Neural cell (in vitro differentiated cells): Measurements from ENCODE around the gene MAGI2. TPM values are rescaled to one million over a fixed set of nuclear protein-coding genes. Genes with fewer than 3 reads are reported as not detected.

Source experiments
- H2AFZ ChIP-seq: fragments of 200-600, 300-800 bp; sonication (generic), shearing (Covaris generic); 2 replicates; pipeline ENCODE4 v1.6.0; 2014; ENCODE audit warnings: low read depth, mild to moderate bottlenecking, antibody characterized with exemption, low read length, moderate library complexity
- H3F3A ChIP-seq: fragments of 200-600 bp; shearing (Covaris generic); 2 replicates; pipeline ENCODE4 v1.6.1; 2016; ENCODE audit warnings: mild to moderate bottlenecking, moderate library complexity, mixed read lengths, antibody characterized with exemption, low read length; ENCODE audit not compliant: insufficient read depth, poor library complexity, severe bottlenecking
- H3K27ac ChIP-seq: fragments of 200-600, 300-800 bp; sonication (generic), shearing (Covaris generic); 2 replicates; pipeline ENCODE4 v1.5.1; 2014; ENCODE audit warnings: mild to moderate bottlenecking, low read length, moderate library complexity
- H3K27me3 ChIP-seq: fragments of 300-800, 200-600 bp; sonication (generic), shearing (Covaris generic); 2 replicates; pipeline ENCODE4 v1.6.0; 2014; ENCODE audit warnings: mild to moderate bottlenecking, low read depth, low read length, moderate library complexity; ENCODE audit not compliant: insufficient read depth
- H3K36me3 ChIP-seq: fragments of 300-800, 200-600 bp; sonication (generic), shearing (Covaris generic); 2 replicates; pipeline ENCODE4 v1.5.1; 2014; ENCODE audit warnings: mild to moderate bottlenecking, antibody characterized with exemption, low read length, moderate library complexity; ENCODE audit not compliant: insufficient read depth
- H3K4me2 ChIP-seq: fragments of 300-800, 200-600 bp; sonication (generic), shearing (Covaris generic); 2 replicates; pipeline ENCODE4 v1.6.0; 2014; ENCODE audit warnings: mild to moderate bottlenecking, low read length
- H3K4me3 ChIP-seq: fragments of 300-800, 200-600 bp; sonication (generic), shearing (Covaris generic); 2 replicates; pipeline ENCODE4 v1.5.1; 2014; ENCODE audit warnings: mild to moderate bottlenecking, low read length, moderate library complexity
- H3K79me2 ChIP-seq: fragments of 200-600 bp; shearing (Covaris generic); replicated peaks from 2 replicates; pipeline ENCODE4 v1.6.0; 2014; ENCODE audit warnings: mild to moderate bottlenecking, low read length, moderate library complexity; ENCODE audit not compliant: insufficient read depth
- H3K9ac ChIP-seq: fragments of 300-800, 200-600 bp; sonication (generic), shearing (Covaris generic); 2 replicates; pipeline ENCODE4 v1.6.1; 2016; ENCODE audit warnings: mild to moderate bottlenecking, low read length, mixed read lengths
- H3K9me2 ChIP-seq: fragments of 200-600 bp; shearing (Covaris generic); 2 replicates; pipeline ENCODE4 v1.6.1; 2016; ENCODE audit warnings: mild to moderate bottlenecking, low read length, mixed read lengths; ENCODE audit not compliant: insufficient read depth
- H3K9me3 ChIP-seq: fragments of 200-600, 300-800 bp; sonication (generic), shearing (Covaris generic); 2 replicates; pipeline ENCODE4 v1.6.1; 2016; ENCODE audit warnings: mild to moderate bottlenecking, mixed run types, low read length, moderate library complexity, mixed read lengths
- H4K20me1 ChIP-seq: fragments of 200-600 bp; shearing (Covaris generic); 2 replicates; pipeline ENCODE4 v1.6.1; 2016; ENCODE audit warnings: mild to moderate bottlenecking, mixed run types; ENCODE audit not compliant: insufficient read depth
- CTCF ChIP-seq: fragments of 450-650 bp; IDR thresholded peaks from 2 replicates; pipeline ENCODE4 v1.5.1; 2014; ENCODE audit warnings: antibody characterized with exemption, mild to moderate bottlenecking, moderate library complexity; ENCODE audit not compliant: poor library complexity, severe bottlenecking
- EP300 ChIP-seq: fragments of 450-650 bp; conservative IDR thresholded peaks from 2 replicates; pipeline ENCODE4 v1.6.1; 2014; ENCODE audit warnings: antibody characterized with exemption, mild to moderate bottlenecking, moderate library complexity; ENCODE audit not compliant: poor library complexity, severe bottlenecking
- EZH2 ChIP-seq: fragments of 200-600, 300-800 bp; shearing (Covaris generic), sonication (generic); IDR thresholded peaks from 2 replicates; pipeline ENCODE4 v1.6.1; 2014; ENCODE audit warnings: antibody characterized with exemption, low read length, borderline replicate concordance, mild to moderate bottlenecking; ENCODE audit not compliant: insufficient read depth, poor library complexity, severe bottlenecking
- MXI1 ChIP-seq: fragments of 450-650 bp; conservative IDR thresholded peaks from 2 replicates; pipeline ENCODE4 v1.6.1; 2014; ENCODE audit warnings: antibody characterized with exemption, mild to moderate bottlenecking; ENCODE audit not compliant: poor library complexity, severe bottlenecking
- POLR2AphosphoS5 ChIP-seq: IDR thresholded peaks from 2 replicates; pipeline ENCODE4 v1.6.1; 2012
- RAD21 ChIP-seq: fragments of 450-650 bp; conservative IDR thresholded peaks from 2 replicates; pipeline ENCODE4 v1.6.1; 2014; ENCODE audit warnings: antibody characterized with exemption, mild to moderate bottlenecking, moderate library complexity
- REST ChIP-seq: IDR thresholded peaks from 2 replicates; pipeline ENCODE4 v1.6.1; 2012; ENCODE audit warnings: borderline replicate concordance
- SMC3 ChIP-seq: fragments of 450-650 bp; conservative IDR thresholded peaks from 2 replicates; pipeline ENCODE4 v1.6.1; 2014; ENCODE audit warnings: antibody characterized with exemption, mild to moderate bottlenecking, moderate library complexity; ENCODE audit not compliant: poor library complexity
- TAF1 ChIP-seq: IDR thresholded peaks from 2 replicates; pipeline ENCODE4 v1.6.1; 2012; ENCODE audit warnings: low read depth
- polyA plus RNA-seq: library from polyadenylated mRNA; depleted of rRNA; stranded (reverse); fragments of >200 nt; gene quantifications from 2 replicates; pipeline ENCODE4 v1.2.3, GENCODE V29; 2014

The MAGI2 gene
- polyA plus RNA-seq, 1 donor from 2014 or later, result 19.3 TPM

- H3K27me3 ChIP-seq, result no peaks in the 10 kb centered on the region
- no peaks in the 10 kb centered on the region for H3K9me2 ChIP-seq
- no peak overlapping the region for H3K9ac ChIP-seq
- H3K27ac ChIP-seq, result no peak overlapping the region
- no peak overlapping the region for H3K4me3 ChIP-seq
- H2AFZ ChIP-seq, result no peak overlapping the region
- H4K20me1 ChIP-seq, result no peaks in the 10 kb centered on the region
- H3K79me2 ChIP-seq, result no peaks in the 10 kb centered on the region
- H3K36me3 ChIP-seq, result no peaks in the 10 kb centered on the region
- TF ChIP-seq POLR2AphosphoS5 (no peak), CTCF (no peak), SMC3 (no peak), EP300 (no peak), RAD21 (no peak)
- H3F3A ChIP-seq, result no peaks in the 10 kb centered on the region
- H3K4me2 ChIP-seq, result no peak overlapping the region
- H3K9me3 ChIP-seq, result no peaks in the 10 kb centered on the region
Measured at GRCh38 chr7:78207269-78207668, 1246.2 kb downstream of the MAGI2 start.

GRCh38 chr7:78206769-78207168, 1246.7 kb downstream of the MAGI2 start:
- Histone ChIP-seq H3K9me2 (no peaks in the 10 kb centered on the region), H3F3A (no peaks in the 10 kb centered on the region), H3K27me3 (no peaks in the 10 kb centered on the region), H4K20me1 (no peaks in the 10 kb centered on the region), H3K9me3 (no peaks in the 10 kb centered on the region), H3K4me3 (no peak overlapping the region), H3K79me2 (no peaks in the 10 kb centered on the region), H3K4me2 (no peak overlapping the region), H3K9ac (no peak overlapping the region), H3K27ac (no peak overlapping the region), H3K36me3 (no peaks in the 10 kb centered on the region), H2AFZ (no peak overlapping the region)
- TF ChIP-seq CTCF, result no peak
- no peak for TF ChIP-seq EP300
- TF ChIP-seq REST, result no peak
- no peak for TF ChIP-seq SMC3
- TF ChIP-seq EZH2, result no peak
- no peak for TF ChIP-seq TAF1
- no peak for TF ChIP-seq MXI1
- TF ChIP-seq POLR2AphosphoS5, result no peak
- no peak for TF ChIP-seq RAD21
